ENCODE results near the gene PTPN6.

PTPN6 gene

DNA sequence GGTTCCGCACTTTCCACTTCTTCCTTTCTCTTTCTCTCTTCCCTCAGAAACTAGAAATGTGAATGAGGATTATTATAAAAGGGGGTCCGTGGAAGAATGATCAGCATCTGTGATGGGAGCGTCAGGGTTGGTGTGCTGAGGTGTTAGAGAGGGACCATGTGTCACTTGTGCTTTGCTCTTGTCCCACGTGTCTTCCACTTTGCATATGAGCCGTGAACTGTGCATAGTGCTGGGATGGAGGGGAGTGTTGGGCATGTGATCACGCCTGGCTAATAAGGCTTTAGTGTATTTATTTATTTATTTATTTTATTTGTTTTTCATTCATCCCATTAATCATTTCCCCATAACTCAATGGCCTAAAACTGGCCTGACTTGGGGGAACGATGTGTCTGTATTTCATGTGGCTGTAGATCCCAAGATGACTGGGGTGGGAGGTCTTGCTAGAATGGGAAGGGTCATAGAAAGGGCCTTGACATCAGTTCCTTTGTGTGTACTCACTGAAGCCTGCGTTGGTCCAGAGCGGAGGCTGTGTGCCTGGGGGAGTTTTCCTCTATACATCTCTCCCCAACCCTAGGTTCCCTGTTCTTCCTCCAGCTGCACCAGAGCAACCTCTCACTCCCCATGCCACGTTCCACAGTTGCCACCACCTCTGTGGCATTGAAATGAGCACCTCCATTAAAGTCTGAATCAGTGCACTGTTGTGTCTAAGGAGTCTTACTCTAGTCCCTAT lies 28.0 kb upstream of the PTPN6 start:
- no peak for DNase-seq

DNA sequence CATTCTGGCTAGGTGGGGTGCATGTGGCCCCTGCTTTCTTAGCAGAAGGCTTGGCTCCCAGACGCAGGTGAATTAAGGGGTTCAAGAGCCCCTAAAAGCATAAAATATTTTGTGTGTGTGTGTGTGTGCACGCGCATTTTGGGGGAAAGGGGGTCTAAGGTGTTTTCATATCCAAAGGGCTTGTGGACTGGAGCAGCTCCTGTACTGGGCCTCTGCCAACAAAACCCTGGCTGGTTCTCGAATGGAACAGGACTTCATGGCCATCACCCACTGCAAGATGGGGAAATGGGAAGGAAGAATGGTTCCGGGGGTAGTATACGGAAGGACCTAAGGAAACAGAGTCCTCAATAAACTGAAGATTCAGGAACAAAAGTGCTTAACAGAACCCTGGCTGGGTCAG lies 27.3 kb upstream of the PTPN6 start:
- no peak for DNase-seq

DNA sequence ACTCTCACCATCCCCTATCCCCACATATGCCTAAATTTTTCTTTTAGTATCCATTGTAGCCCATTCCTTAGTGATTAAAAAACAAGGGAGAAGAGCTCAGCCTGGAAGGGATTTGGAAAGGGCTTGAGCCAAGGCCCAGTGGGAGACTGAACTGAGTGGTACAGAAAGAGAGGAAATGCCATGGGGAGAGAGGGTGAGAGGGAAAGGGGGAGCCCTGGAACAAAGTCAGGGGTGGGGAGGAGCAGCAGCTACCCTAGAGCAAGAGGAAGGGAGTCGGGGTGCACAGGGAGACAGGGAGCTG lies 26.0 kb upstream of the PTPN6 start:
- no peak for DNase-seq

DNA sequence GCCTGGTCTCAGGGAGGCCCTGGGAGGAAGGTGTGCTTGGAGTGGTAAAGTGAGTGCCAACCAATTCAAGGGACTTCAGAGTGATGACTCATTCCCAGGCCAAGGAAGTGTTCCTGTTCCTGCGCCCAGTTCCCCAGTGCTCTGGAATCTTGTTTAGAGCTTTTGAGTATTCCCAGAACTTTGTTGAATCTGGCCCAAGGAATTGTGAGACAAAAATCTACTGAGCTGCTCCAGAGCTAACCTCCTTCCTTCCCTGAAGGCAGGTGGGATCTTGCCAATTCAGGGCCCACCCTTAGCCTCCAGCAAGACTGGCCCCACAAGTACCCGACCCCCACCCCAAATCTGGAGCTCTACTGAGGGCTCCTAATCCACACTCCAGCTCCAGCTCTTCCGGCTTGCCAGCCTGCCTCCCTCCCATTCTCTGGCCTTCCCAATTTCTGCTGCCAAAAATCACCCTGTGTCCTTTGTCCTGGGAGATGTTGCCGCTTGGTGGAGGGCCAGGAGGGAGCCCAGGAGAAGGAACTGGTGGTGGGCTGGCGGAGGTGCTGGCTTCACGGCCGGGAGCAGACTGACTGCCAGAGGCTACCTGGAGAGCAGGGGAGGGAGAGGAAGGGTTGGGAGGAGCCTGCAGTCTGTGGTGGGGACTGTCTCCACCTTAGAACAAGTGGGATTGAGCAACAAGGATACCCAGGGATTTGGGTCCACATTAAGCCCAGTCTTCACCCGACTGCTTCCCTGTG lies 25.4 kb upstream of the PTPN6 start:
- no peak for DNase-seq

DNA sequence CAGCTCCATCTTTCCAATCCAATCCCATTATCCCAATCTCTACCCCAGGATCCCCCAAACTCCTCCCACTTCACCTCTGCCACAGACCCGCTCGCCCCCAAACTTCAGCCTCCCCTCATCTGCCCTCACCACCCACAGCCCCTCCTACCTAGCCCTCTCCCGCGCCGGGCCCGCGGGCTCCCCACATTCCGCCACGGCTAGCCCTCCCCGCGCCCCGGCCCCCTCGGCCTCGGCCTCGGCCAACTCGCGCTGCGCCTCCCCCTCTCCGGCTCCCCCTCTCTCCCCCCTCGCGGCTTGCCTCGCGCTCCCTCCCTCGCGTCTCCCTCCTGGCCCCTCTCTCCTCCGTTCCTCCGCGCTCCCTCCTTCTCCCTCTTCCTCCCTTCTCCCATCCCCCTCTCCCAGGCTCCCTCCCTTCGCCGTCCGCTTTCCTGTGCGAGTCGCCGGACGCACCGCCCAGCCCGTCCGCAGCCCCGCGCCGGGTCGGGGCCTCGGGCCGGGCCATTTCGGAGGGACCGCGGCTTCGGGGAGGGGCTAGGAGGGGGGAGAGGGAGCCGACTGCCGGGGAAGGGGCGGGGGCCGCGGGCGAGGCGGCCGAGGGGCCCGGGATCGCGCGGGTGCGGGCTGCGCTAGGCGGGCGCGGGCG lies 23.7 kb upstream of the PTPN6 start, which contains the start of gene ATN1:
TSS of gene ATN1 (plus strand) at position 581 of the 643 bp plus-strand sequence. CDS start 6,043 bp downstream, outside the sequence.
- DNase-seq: peak; percentile 35

GRCh38 chr12:6928022-6928702 lies 23.0 kb upstream of the PTPN6 start:
- no peak for DNase-seq

DNA sequence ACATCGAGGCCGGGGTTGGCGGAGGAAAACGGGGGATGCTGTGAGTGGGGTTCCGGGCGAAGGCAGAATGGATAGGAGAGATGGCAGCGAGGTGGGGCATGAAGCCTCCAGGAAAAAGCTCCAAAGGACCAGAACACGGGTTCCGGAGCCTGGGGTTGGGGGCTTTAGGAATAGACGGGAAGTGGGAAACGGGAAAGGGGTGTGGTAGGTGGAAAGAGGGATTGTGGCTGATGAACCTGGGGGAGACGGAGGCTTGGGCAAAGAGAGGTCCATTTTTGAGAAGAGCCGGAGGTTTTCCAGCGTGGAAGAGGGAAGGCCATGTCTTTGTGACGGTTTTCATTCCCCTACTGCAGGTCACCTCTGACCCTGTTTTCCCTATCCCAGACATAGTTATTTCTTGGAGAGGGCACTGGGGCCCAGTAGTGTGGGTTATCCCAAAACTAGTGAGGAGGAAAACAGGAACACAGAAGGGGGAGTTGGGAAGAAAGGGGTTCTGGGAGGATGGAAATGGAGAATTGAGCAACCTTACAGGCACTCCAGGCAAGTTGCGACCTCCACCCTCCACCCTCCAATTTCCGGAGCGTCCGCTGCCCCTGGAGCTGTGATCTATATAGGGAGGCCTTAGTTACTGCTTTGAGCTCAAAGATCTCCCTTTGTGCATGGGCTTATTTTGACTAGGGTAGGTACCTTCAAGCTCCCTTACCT lies 22.3 kb upstream of the PTPN6 start:
- no peak for DNase-seq

DNA sequence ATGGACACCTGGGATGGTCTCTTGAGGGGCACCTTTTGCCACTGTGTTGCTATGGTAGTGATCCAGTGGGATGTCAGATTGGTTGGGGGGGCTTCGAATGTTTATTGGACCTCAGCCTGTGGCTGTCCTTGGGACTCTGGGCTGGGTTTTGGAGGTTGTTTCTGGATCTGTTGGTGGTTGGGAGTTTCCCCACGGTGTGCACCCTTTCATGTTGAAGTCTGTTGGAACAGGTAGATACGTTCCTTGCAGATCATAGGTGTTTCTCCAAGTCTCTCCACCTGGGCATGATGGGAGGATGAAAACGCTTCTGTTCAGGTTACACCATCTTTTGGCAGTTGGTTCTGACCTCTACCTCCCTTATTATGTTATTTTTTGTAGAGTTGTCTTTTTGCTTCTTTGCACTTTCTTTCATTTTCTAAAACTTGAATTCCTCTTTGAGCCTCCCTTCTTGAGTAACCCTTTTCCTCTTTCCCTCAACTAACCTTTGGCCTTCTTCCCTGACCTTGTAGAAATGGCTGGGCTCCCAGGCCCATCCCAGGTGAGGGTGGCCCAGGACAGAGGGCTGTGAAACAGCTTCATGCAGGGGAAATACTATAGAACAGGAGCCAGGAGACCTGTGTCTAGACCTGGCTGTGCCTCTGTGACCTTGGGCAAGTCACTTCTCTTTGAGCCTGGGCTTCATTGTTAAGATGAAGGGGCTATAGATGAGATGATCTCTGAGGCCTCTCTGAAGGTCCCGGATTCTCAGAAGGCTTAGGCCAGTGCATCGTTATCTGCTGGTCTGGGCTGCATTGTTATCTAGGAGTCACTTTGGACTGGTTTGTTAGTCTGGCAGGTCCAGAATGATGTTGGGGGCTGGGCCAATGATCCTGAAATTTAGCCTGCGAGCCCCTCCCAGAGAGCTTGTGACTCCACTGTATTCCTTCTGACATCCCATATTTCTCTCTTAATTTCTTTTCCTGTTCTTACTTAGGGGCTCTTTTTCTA lies 21.4 kb upstream of the PTPN6 start:
- DNase-seq: no peak

DNA sequence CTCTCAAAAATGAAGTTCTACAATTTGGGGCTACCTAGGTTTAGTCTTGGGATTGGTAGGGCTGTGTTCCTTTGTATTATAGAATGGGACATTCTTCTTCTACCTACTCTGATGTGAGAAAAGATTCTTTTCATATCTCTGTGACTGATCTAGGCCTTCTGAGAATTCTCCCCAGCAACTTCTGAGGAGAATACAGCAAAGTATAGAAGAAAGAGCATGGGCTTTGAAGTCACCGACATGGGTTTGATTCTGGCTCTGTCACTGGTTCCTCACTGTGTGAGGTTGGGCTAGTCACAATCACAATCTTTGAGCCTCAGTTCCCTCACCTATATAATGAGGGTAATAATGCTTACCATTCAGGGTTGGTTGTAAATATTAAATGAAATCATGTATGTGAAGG lies 18.4 kb upstream of the PTPN6 start:
- DNase-seq: no peak

DNA sequence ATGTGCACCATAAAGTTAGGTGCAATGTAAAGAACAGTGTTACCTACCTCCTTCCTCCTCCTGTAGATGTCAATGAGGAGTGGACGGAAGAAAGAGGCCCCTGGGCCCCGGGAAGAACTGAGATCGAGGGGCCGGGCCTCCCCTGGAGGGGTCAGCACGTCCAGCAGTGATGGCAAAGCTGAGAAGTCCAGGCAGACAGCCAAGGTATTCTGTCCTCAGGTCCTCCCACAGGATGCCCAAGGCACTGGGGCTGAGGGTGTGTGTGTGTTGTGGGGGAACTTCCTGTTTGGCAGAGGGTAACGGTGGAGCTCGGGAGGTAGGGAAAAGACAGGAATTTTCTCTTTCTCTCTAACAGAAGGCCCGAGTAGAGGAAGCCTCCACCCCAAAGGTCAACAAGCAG lies 17.0 kb upstream of the PTPN6 start:
- no peak for DNase-seq

DNA sequence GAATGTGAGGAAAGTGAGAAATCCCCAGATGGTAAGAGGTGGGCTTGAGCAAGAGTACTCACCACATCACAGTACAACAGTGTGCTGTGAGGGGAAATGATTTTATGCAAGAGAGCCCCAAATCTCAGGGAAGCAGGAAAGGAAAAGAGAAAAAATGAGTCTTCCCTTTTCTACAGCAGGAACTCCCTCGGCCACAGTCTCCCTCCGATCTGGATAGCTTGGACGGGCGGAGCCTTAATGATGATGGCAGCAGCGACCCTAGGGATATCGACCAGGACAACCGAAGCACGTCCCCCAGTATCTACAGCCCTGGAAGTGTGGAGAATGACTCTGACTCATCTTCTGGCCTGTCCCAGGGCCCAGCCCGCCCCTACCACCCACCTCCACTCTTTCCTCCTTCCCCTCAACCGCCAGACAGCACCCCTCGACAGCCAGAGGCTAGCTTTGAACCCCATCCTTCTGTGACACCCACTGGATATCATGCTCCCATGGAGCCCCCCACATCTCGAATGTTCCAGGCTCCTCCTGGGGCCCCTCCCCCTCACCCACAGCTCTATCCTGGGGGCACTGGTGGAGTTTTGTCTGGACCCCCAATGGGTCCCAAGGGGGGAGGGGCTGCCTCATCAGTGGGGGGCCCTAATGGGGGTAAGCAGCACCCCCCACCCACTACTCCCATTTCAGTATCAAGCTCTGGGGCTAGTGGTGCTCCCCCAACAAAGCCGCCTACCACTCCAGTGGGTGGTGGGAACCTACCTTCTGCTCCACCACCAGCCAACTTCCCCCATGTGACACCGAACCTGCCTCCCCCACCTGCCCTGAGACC lies 15.6 kb upstream of the PTPN6 start:
- DNase-seq: no peak

DNA sequence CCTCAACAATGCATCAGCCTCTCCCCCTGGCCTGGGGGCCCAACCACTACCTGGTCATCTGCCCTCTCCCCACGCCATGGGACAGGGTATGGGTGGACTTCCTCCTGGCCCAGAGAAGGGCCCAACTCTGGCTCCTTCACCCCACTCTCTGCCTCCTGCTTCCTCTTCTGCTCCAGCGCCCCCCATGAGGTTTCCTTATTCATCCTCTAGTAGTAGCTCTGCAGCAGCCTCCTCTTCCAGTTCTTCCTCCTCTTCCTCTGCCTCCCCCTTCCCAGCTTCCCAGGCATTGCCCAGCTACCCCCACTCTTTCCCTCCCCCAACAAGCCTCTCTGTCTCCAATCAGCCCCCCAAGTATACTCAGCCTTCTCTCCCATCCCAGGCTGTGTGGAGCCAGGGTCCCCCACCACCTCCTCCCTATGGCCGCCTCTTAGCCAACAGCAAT lies 14.9 kb upstream of the PTPN6 start:
- no peak for DNase-seq

GRCh38 chr12:6936636-6937480 lies 14.3 kb upstream of the PTPN6 start:
- DNase-seq: peak; percentile 62

DNA sequence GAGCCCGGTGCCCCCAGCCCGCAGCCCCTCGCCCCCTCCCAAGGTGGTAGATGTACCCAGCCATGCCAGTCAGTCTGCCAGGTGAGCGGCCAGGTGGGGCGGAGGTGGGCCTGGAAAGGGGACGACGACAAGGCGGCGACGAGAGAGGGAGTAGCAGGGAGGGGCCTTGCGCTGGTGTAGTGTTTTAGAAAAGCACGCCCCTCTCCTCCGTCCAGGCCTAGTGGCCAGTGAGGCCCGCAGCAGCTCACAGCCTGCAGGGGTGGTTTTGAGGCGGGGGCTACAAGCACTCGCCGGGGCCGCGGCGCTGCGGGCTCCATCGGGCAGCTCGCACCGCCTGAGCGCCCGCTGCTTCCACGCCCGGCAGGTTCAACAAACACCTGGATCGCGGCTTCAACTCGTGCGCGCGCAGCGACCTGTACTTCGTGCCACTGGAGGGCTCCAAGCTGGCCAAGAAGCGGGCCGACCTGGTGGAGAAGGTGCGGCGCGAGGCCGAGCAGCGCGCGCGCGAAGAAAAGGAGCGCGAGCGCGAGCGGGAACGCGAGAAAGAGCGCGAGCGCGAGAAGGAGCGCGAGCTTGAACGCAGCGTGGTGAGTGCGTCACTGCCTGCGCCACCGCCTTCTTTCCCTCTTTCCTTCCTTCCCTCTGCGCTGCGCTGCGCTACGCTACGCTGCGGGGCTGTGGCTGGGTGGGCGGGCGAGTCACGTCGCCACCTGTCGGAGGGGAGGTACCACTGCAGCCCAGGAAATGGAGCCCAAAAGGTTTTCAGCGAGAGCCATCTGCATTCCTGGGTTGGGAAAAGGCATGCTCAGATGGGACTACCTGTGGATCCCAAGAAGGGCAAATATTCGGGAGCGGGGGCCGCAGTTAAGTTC lies 13.4 kb upstream of the PTPN6 start:
- DNase-seq: peak; percentile 96

- DNase-seq: no peak
These were observed 12.6 kb upstream of the PTPN6 start for GRCh38 chr12:6938353-6939190.

GRCh38 chr12:6939191-6939540 lies 12.0 kb upstream of the PTPN6 start:
- DNase-seq: no peak

DNA sequence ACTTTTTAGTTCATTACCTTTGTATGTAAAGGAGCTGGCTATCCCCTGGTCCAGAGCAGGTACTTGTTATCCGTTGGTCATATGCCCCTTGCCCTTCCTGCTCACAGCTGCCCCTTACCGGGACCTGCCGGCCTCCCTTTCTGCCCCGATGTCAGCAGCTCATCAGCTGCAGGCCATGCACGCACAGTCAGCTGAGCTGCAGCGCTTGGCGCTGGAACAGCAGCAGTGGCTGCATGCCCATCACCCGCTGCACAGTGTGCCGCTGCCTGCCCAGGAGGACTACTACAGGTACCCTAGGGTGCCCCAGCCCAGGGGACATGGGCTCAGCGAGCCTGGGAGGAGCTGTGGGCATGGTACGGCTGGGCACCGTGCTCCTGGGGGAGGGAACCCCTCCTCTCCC lies 9.9 kb upstream of the PTPN6 start:
- DNase-seq: no peak

DNA sequence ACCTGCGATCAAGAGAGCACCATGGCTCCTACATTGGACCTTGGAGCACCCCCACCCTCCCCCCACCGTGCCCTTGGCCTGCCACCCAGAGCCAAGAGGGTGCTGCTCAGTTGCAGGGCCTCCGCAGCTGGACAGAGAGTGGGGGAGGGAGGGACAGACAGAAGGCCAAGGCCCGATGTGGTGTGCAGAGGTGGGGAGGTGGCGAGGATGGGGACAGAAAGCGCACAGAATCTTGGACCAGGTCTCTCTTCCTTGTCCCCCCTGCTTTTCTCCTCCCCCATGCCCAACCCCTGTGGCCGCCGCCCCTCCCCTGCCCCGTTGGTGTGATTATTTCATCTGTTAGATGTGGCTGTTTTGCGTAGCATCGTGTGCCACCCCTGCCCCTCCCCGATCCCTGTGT lies 9.4 kb upstream of the PTPN6 start:
- DNase-seq: no peak

Measured in activated CD4-positive, alpha-beta T cell treated with anti-CD3 and anti-CD28 coated beads, Interleukin-2, amount 50 U/mL, for 16 hours (primary cell).